HepG2 (cell line): ENCODE data around the gene DNMT3A. TPM values are rescaled to one million over a fixed set of nuclear protein-coding genes. Genes with fewer than 3 reads are reported as not detected.

ENCODE experiments used
- ATAC-seq: fragments of 200-7000 bp; cut with Tn5 transposase; 3 replicates; pipeline ENCODE4 v1.9.1; 2020; ENCODE audit warnings: mild to moderate bottlenecking, moderate library complexity
- Bru-seq: library from RNA; stranded (reverse); fragments of 400-500 nt; gene quantifications from one replicate; lab custom pipeline; 2021; lab: Mats Ljungman, UMichigan
- BruChase-seq, 2 experiments: library from RNA; stranded (reverse); fragments of 400-500 nt; gene quantifications; one replicate each; lab custom pipeline; 2021; lab: Mats Ljungman, UMichigan
- BruUV-seq: library from RNA; stranded (reverse); fragments of 400-500 nt; replicated peaks from 2 replicates; lab custom pipeline; 2021; lab: Mats Ljungman, UMichigan
- CTCF ChIA-PET: fragments of 300-600 bp; formaldehyde crosslinking; extraction: SDS; loops from one replicate; lab custom pipeline; 2021; ENCODE audit warnings: low total read pairs, inconsistent platforms, low intra/inter-chr PET ratio; lab: Yijun Ruan, JAX
- POLR2A ChIA-PET: fragments of 350-600 bp; sonication (Branson Sonifier 250); formaldehyde crosslinking; loops from one replicate; lab custom pipeline; 2020; ENCODE audit warnings: antibody characterized with exemption, inconsistent platforms; lab: Yijun Ruan, JAX
- DNase-seq: peaks from one replicate; pipeline ENCODE4 v3.0.0-alpha.2; 2015; ENCODE audit warnings: low spot score
- FAIRE-seq: peaks from 3 replicates; lab custom pipeline; 2011; peaks lifted over from hg19 to GRCh38; lab: Jason Lieb, UNC
- H2AFZ ChIP-seq: one replicate; pipeline ENCODE4 v1.6.1; 2011; ENCODE audit warnings: low read length, inconsistent platforms
- H3K27ac ChIP-seq: fragments of 300-600 bp; 3 replicates; pipeline ENCODE4 v1.8.0; 2011; ENCODE audit warnings: mixed run types, mild to moderate bottlenecking, mixed read lengths, low read length, inconsistent platforms; ENCODE audit not compliant: insufficient read depth; ENCODE audit errors: extremely low read length
- H3K27me3 ChIP-seq, 2 experiments: fragments of 200-600 bp in 1 of 2; 2 replicates in 1 of 2; 3 replicates in 1 of 2; pipeline versions ENCODE4 v1.6.0 to v1.8.0; 2011; ENCODE audit warnings: low read length in 2 of 2, mild to moderate bottlenecking in 2 of 2, moderate library complexity in 2 of 2, inconsistent platforms in 1 of 2; ENCODE audit not compliant: insufficient read depth in 2 of 2, control insufficient read depth in 1 of 2
- H3K36me3 ChIP-seq, 2 experiments: fragments of 200-600 bp in 1 of 2; replicated peaks in 1 of 2; 2 replicates in 1 of 2; 3 replicates in 1 of 2; pipeline versions ENCODE4 v1.5.1 to v1.8.0; 2011; ENCODE audit warnings: low read length in 2 of 2, inconsistent platforms in 1 of 2; ENCODE audit not compliant: insufficient read depth in 2 of 2, control insufficient read depth in 1 of 2
- H3K4me1 ChIP-seq: 2 replicates; pipeline ENCODE4 v1.5.1; 2012; ENCODE audit warnings: low read length, inconsistent platforms; ENCODE audit not compliant: insufficient read depth
- H3K4me2 ChIP-seq: 2 replicates; pipeline ENCODE4 v1.6.0; 2011; ENCODE audit warnings: low read depth, low read length, inconsistent platforms
- H3K4me3 ChIP-seq, 3 experiments: fragments of 200-600 bp in 1 of 3; sonication (generic), shearing (Covaris generic) in 1 of 3; replicated peaks in 1 of 3; 2 replicates each; pipeline ENCODE4 v1.5.1; 2011 to 2016; ENCODE audit warnings: low read length in 3 of 3, inconsistent platforms in 2 of 3, low read depth in 2 of 3, mild to moderate bottlenecking in 2 of 3, control low read depth in 1 of 3, mixed read lengths in 1 of 3; ENCODE audit not compliant: insufficient read depth in 1 of 3
- H3K79me2 ChIP-seq: one replicate; pipeline ENCODE4 v1.6.1; 2011; ENCODE audit warnings: low read length, inconsistent platforms; ENCODE audit not compliant: insufficient read depth
- H3K9ac ChIP-seq: 2 replicates; pipeline ENCODE4 v1.6.0; 2011; ENCODE audit warnings: mild to moderate bottlenecking, low read depth, low read length, inconsistent platforms; ENCODE audit not compliant: insufficient read depth
- H3K9me3 ChIP-seq: 2 replicates; pipeline ENCODE4 v1.5.1; 2012; ENCODE audit warnings: mild to moderate bottlenecking, low read length
- H4K20me1 ChIP-seq: 2 replicates; pipeline ENCODE4 v1.6.0; 2011; ENCODE audit warnings: inconsistent platforms, mild to moderate bottlenecking, low read length, moderate library complexity; ENCODE audit not compliant: insufficient read depth
- KMT2B ChIP-seq: IDR thresholded peaks from 2 replicates; pipeline ENCODE4 v1.6.1; 2016; ENCODE audit warnings: missing genetic modification reagents, missing compliant biosample characterization
- NR2F2 ChIP-seq: IDR thresholded peaks from 2 replicates; pipeline ENCODE4 v1.6.1; 2012; ENCODE audit warnings: low read depth, inconsistent platforms, borderline replicate concordance
- SALL2 ChIP-seq: sonication (generic); formaldehyde crosslinking; IDR thresholded peaks from 2 replicates; pipeline ENCODE4 v1.8.1; 2023; ENCODE audit warnings: mild to moderate bottlenecking, missing genetic modification reagents, inconsistent platforms
- ZNF335 ChIP-seq: sonication (generic); formaldehyde crosslinking; IDR thresholded peaks from 2 replicates; pipeline ENCODE4 v1.4.0; 2020; ENCODE audit warnings: missing genetic modification reagents
- WGBS: methylation state at CpG from one replicate; pipeline ENCODE4 v1.1.6; 2017; ENCODE audit warnings: low lambda C conversion rate; 5-methylcytosine and 5-hydroxymethylcytosine counted together
- in situ Hi-C: cut with HindIII; loops from 2 replicates; pipeline ENCODE4 v1.10.0; 2017; ENCODE audit warnings: low pct_unique_long_range_greater_than_20kb; ENCODE audit not compliant: extremely low pct_ligation_motif_present
- intact Hi-C: fragments of 100-400 bp; cut with micrococcal nuclease; formaldehyde crosslinking; loops from one replicate; pipeline ENCODE4 v1.10.0; 2022; ENCODE audit not compliant: unreplicated experiment
- long read RNA-seq, 2 experiments: library from RNA in 1 of 2; library from polyadenylated mRNA in 1 of 2; stranded (forward) in 1 of 2; unstranded in 1 of 2; transcript quantifications; one replicate each; pipeline ENCODE4 v2.0.0, GENCODE V29; 2019 to 2022
- polyA minus RNA-seq, 3 experiments: library from RNA; depleted of rRNA, polyadenylated mRNA; stranded (reverse); fragments of >200 nt; gene quantifications; 2 replicates each; pipeline ENCODE4 v1.2.3, GENCODE V29; 2011; ENCODE audit warnings: low replicate concordance in 1 of 3
- polyA plus RNA-seq, 8 experiments: library from polyadenylated mRNA; depleted of rRNA in 3 of 8; stranded (reverse) in 7 of 8; unstranded in 1 of 8; fragments of >200 nt; fragmentation: Illumina TruSeq in 4 of 8; extraction: Trizol in 4 of 8; gene quantifications; 2 replicates each; pipeline versions ENCODE4 v1.2.1 to v1.2.3, GENCODE V29; 2011 to 2016; ENCODE audit warnings: low read depth in 4 of 8, missing spikeins in 1 of 8, mixed read lengths in 1 of 8; ENCODE audit not compliant: insufficient read depth in 1 of 8
- total RNA-seq, 5 experiments: library from RNA; depleted of rRNA; stranded (reverse); fragments of >200 nt; fragmentation: Illumina TruSeq; extraction: Trizol; gene quantifications; 2 replicates each; pipeline ENCODE4 v1.2.3, GENCODE V29; 2016; ENCODE audit warnings: low read depth in 1 of 5

Gene DNMT3A
- 29.1 and 39.4 TPM in 2 replicates for total RNA-seq (2016; rRNA removed; fragmentation: Illumina TruSeq; extraction: Trizol)
- 5.8 and 6.2 TPM in 2 replicates for total RNA-seq (2016; cell fraction: cytosol; rRNA removed; fragmentation: Illumina TruSeq; extraction: Trizol; ENCODE audit: low read depth)
- total RNA-seq (2016; cell fraction: insoluble cytoplasmic fraction; rRNA removed; fragmentation: Illumina TruSeq; extraction: Trizol), result 31.7 and 35.2 TPM in 2 replicates
- 15.9 and 18.0 TPM in 2 replicates for total RNA-seq (2016; cell fraction: membrane; rRNA removed; fragmentation: Illumina TruSeq; extraction: Trizol)
- 35.9 and 36.0 TPM in 2 replicates for total RNA-seq (2016; cell fraction: nucleus; rRNA removed; fragmentation: Illumina TruSeq; extraction: Trizol)
- polyA plus RNA-seq (2011; rRNA removed), result 14.7 and 16.4 TPM in 2 replicates
- 10.1 and 10.9 TPM in 2 replicates for polyA plus RNA-seq (2011; cell fraction: cytosol; rRNA removed)
- polyA plus RNA-seq (2011; cell fraction: nucleus; rRNA removed), result 45.7 and 53.5 TPM in 2 replicates
- 25.9 and 28.5 TPM in 2 replicates for polyA plus RNA-seq (2012)
- polyA plus RNA-seq (2016; cell fraction: cytosol; fragmentation: Illumina TruSeq; extraction: Trizol; ENCODE audit: low read depth), result 4.3 and 5.0 TPM in 2 replicates
- polyA plus RNA-seq (2016; cell fraction: insoluble cytoplasmic fraction; fragmentation: Illumina TruSeq; extraction: Trizol; ENCODE audit: low read depth), result 43.9 and 48.4 TPM in 2 replicates
- 10.6 and 11.7 TPM in 2 replicates for polyA plus RNA-seq (2016; cell fraction: membrane; fragmentation: Illumina TruSeq; extraction: Trizol; ENCODE audit: low read depth)
- 105 and 111 TPM in 2 replicates for polyA plus RNA-seq (2016; cell fraction: nucleus; fragmentation: Illumina TruSeq; extraction: Trizol; ENCODE audit: insufficient read depth, low read depth)
- 11.0 and 59.1 TPM in 2 replicates for polyA minus RNA-seq (2011; rRNA and poly(A)+ RNA removed; ENCODE audit: low replicate concordance)
- 17.0 and 17.9 TPM in 2 replicates for polyA minus RNA-seq (2011; cell fraction: cytosol; rRNA and poly(A)+ RNA removed)
- 33.1 and 38.8 TPM in 2 replicates for polyA minus RNA-seq (2011; cell fraction: nucleus; rRNA and poly(A)+ RNA removed)
- percentile 60 among the genes with signal in this experiment for Bru-seq, nascent RNA
- percentile 66 among the genes with signal in this experiment for BruChase-seq, experiment 1, labeled RNA remaining after a 6-hour chase
- percentile 66 among the genes with signal in this experiment for BruChase-seq, experiment 2, labeled RNA remaining after a 2-hour chase
- long read RNA-seq, experiment 1, transcript DNMT3A-205 (18 exons, 2,300 nt), result major isoform, 9 of 31 reads
- long read RNA-seq, experiment 1, transcript DNMT3A-203 (19 exons, 3,589 nt), result minor isoform, 6 of 31 reads
- long read RNA-seq, experiment 1, partial matches to known transcripts, result 6 of 31 reads
- long read RNA-seq, experiment 1, other reads (novel, unspliced or antisense), result 10 of 31 reads
- long read RNA-seq, experiment 2, partial matches to known transcripts, result 10 of 61 reads
- long read RNA-seq, experiment 2, other reads (novel, unspliced or antisense), result 44 of 61 reads

- intact Hi-C loops, result loop anchor here (1.0 kb wide), 2 partner anchors 34 to 180 kb away; no protein-coding TSS in a partner anchor
- WGBS, result 2% methylated on average over 37 of the region's 100 CpGs
- no peaks in the 10 kb centered on the region for H3K79me2 ChIP-seq
Observed at GRCh38 chr2:25341753-25342371, at the start of gene DNMT3A. Gene DNMT3A, minus strand, starts transcription at chr2:25341925. Its CDS starts 27,941 bp downstream, at chr2:25313984.

More at GRCh38 chr2:25341753-25342371, at the start of gene DNMT3A:
- Histone ChIP-seq H3K27me3 (peaks cover 0 to 20% of the 10 kb centered on the region in 2 experiments; a peak in 2 of 5 replicates), H4K20me1 (no peaks in the 10 kb centered on the region; the same call in 1 of the 2 replicates), H3K4me1 (peaks cover 26% of the 10 kb centered on the region), H3K9me3 (no peaks in the 10 kb centered on the region), H2AFZ (no peak within 1 kb of the TSS), H3K4me3 (peak within 1 kb of the TSS; percentile 64 to 81 (median 71); a peak in 5 of 6 replicates), H3K36me3 (no peaks in the 10 kb centered on the region), H3K4me2 (peak within 1 kb of the TSS; percentile 84), H3K27ac (no peak within 1 kb of the TSS), H3K9ac (peak within 1 kb of the TSS; percentile 44; the same call in 1 of the 2 replicates)
- in situ Hi-C loops, result no loop called here
- ChIA-PET POLR2A (interaction anchor here (1.3 kb wide), 1 partner anchor 20 kb away, joined by 7 read pairs; no protein-coding TSS in a partner anchor), CTCF (interaction anchor here (1.2 to 2.1 kb wide), 5 partner anchors 20 to 225 kb away, joined by 4 to 15 read pairs (median 4); no protein-coding TSS in a partner anchor)
- FAIRE-seq, result no peak
- ATAC-seq, result no peak
- no peak for TF ChIP-seq SALL2 (CRISPR knock-in tag)
- TF ChIP-seq ZNF335, result no peak
- 0 out of 2 replicates have a peak, but pooled peaks have one; percentile 2 for TF ChIP-seq NR2F2
- no peak for TF ChIP-seq KMT2B (CRISPR knock-in tag)
- DNase-seq, result no peak
- BruUV-seq, result no TSS peak
